AG10803 (cell line): ENCODE results near the gene LUZP1.
A peak's percentile ranks its signal among the peaks of the same experiment; 100 is the strongest.

Experiments used
- DNase-seq: peaks from one replicate; pipeline ENCODE4 v3.0.0; 2010; ENCODE audit warnings: low read depth
- H3K4me3 ChIP-seq: 2 replicates; pipeline ENCODE4 v1.5.1; 2011; ENCODE audit warnings: mild to moderate bottlenecking, low read length, control low read depth
- CTCF ChIP-seq: conservative IDR thresholded peaks from 2 replicates; pipeline ENCODE4 v1.5.1; 2011; ENCODE audit warnings: mild to moderate bottlenecking, low read length, control low read depth, inconsistent platforms

LUZP1 gene

GRCh38 chr1:23124259-23125026 is 44.2 kb downstream of the LUZP1 start:
- no peak overlapping the region for H3K4me3 ChIP-seq
- no peak for TF ChIP-seq CTCF
- DNase-seq: no peak

- H3K4me3 ChIP-seq: no peak overlapping the region
- DNase-seq: no peak
- no peak for TF ChIP-seq CTCF
Measured at GRCh38 chr1:23123528-23123927, 45.1 kb downstream of the LUZP1 start.

- TF ChIP-seq CTCF: no peak
- no peak overlapping the region for H3K4me3 ChIP-seq
- no peak for DNase-seq
Measured at GRCh38 chr1:23122796-23123195, 45.9 kb downstream of the LUZP1 start.

GRCh38 chr1:23122023-23122748 is 46.5 kb downstream of the LUZP1 start:
- peak; percentile 65 for DNase-seq
- no peak overlapping the region for H3K4me3 ChIP-seq
- no peak for TF ChIP-seq CTCF

GRCh38 chr1:23120383-23120782 is 48.3 kb downstream of the LUZP1 start:
- no peak overlapping the region for H3K4me3 ChIP-seq
- DNase-seq: no peak
- no peak for TF ChIP-seq CTCF

DNA sequence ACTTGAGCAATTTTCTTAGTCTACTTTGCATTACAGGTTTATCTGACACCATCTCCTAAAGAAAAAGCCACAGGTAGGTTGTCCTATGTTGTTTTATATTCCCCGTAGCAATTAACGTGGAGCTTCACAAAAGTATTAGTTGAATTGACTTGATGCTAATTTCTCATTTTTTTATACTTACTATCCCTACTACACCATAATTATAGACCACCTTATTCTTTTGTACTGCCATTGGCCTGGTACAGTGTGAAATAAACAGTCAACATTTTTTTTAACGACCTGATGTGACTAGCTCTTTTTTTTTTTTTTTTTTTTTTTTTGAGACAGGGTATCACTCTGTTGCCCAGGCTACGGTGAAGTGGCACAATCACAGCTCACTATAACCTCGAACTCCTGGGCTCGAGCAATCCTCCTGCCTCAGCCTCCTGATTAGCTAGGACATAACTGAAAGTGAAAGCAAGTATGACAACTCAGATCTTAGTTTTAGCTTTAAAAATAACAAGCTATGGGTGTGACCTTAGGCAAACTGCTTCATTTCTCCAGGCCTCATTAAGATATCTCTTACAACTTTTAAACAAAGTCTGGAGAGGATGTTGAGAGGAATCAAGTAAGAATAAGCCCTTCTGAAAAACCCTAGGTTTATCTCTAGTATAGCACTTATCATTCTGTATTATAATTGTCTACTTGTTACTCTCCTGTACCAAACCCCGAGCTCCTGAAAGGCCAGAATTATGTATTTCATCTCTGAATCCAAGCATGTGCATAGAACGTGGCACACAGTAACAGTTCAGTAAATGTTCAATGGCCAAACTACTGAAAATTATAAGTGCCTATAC is 49.5 kb downstream of the LUZP1 start:
- no peak for TF ChIP-seq CTCF
- peak overlapping the region; percentile 8 for H3K4me3 ChIP-seq
- DNase-seq: no peak
